ENCODE measurements around the gene ZMIZ2. TPM values are rescaled to one million over a fixed set of nuclear protein-coding genes. Genes with fewer than 3 reads are reported as not detected.

The ZMIZ2 gene
- total and polyA plus RNA-seq, 2 of the 8 experiments (the other 6 are each of a cell fraction or from before 2014, with no cell fraction given), result 24.4 to 66.4 TPM

GRCh38 chr7:44767134-44767911 lies 18.7 kb downstream of the ZMIZ2 start:
- no peak overlapping the region for H3K27ac ChIP-seq (ENCODE audit: low read depth, low read length)
- H3K4me3 ChIP-seq (ENCODE audit: extremely low read depth in 1 of 4, insufficient read depth in 2 of 4, low read depth in 3 of 4, low read length in 4 of 4), result no peak overlapping the region
- H2AK5ac ChIP-seq (ENCODE audit: low read depth, low read length), result no peak overlapping the region
- H2BK120ac ChIP-seq (replicated peaks; ENCODE audit: low read depth, low read length), result no peak overlapping the region
- H3K9me3 ChIP-seq (ENCODE audit: insufficient read depth in 2 of 2, low read depth in 1 of 2, low read length in 1 of 2), result no peaks in the 10 kb centered on the region; a peak in 1 of 4 replicates
- H2BK15ac ChIP-seq (ENCODE audit: low read length), result no peak overlapping the region
- no peak overlapping the region for H4K5ac ChIP-seq (ENCODE audit: insufficient read length, low read depth, low read length)
- H4K91ac ChIP-seq (replicated peaks; ENCODE audit: insufficient read length, low read length), result no peak overlapping the region
- H2AFZ ChIP-seq (ENCODE audit: low read length), result no peak overlapping the region
- CTCF ChIA-PET (ENCODE audit: partially characterized antibody), result interaction anchor here (0.6 to 1.5 kb wide), 6 partner anchors 13 to 197 kb away, joined by 3 to 6 read pairs (median 4); no protein-coding TSS in a partner anchor
- H4K20me1 ChIP-seq (replicated peaks in 1 of 2; ENCODE audit: control insufficient read depth in 1 of 2, insufficient read depth in 2 of 2, low read length in 2 of 2), result peaks cover 5% of the 10 kb centered on the region in 2 experiments
- no peak overlapping the region for H4K8ac ChIP-seq (ENCODE audit: extremely low read depth, insufficient read depth, low read length)
- H3K9ac ChIP-seq (replicated peaks in 1 of 4; ENCODE audit: extremely low read depth in 1 of 4, low read depth in 3 of 4, low read length in 3 of 4), result no peak overlapping the region
- no peak overlapping the region for H2BK20ac ChIP-seq (ENCODE audit: low read length)
- H3K4ac ChIP-seq (replicated peaks; ENCODE audit: insufficient read length, low read depth, low read length), result no peak overlapping the region
- H2BK5ac ChIP-seq (ENCODE audit: low read depth, low read length), result no peak overlapping the region
- FAIRE-seq (no peak), DNase-seq (ENCODE audit: low read depth in 1 of 2, low spot score in 2 of 2) (no peak)
- H3K79me2 ChIP-seq (ENCODE audit: control insufficient read depth in 1 of 2, insufficient read depth in 2 of 2, low read length in 2 of 2), result no peaks in the 10 kb centered on the region
- H3K23me2 ChIP-seq (ENCODE audit: low read depth, low read length), result no peaks in the 10 kb centered on the region
- H3K27me3 ChIP-seq (replicated peaks in 1 of 4; ENCODE audit: control insufficient read depth in 3 of 4, extremely low read depth in 1 of 4, insufficient read depth in 3 of 4, low read length in 3 of 4), result no peaks in the 10 kb centered on the region
- peaks cover 15 to 55% (median 40%) of the 10 kb centered on the region in 4 experiments for H3K36me3 ChIP-seq (ENCODE audit: control insufficient read depth in 2 of 4, insufficient read depth in 4 of 4, low read length in 3 of 4)
- H2BK12ac ChIP-seq (ENCODE audit: low read depth, low read length), result no peak overlapping the region
- no peak overlapping the region for H3K56ac ChIP-seq (replicated peaks; ENCODE audit: insufficient read length, low read depth, low read length)
- H3K4me1 ChIP-seq (replicated peaks in 1 of 4; ENCODE audit: control insufficient read depth in 3 of 4, insufficient read depth in 4 of 4, low read length in 3 of 4), result peaks cover 0 to 4% (median 0%) of the 10 kb centered on the region in 4 experiments; a peak in 1 of 7 replicates
- no peak overlapping the region for H3K18ac ChIP-seq (ENCODE audit: extremely low read depth, low read length)
- H3K14ac ChIP-seq (ENCODE audit: insufficient read length), result no peak overlapping the region
- POLR2A ChIA-PET (ENCODE audit: partially characterized antibody), result interaction anchor here (0.6 to 7.7 kb wide), 10 partner anchors 11 to 193 kb away, joined by 3 to 30 read pairs (median 4); partner anchors contain the start of genes DDX56 and PPIA
- H3K23ac ChIP-seq (ENCODE audit: insufficient read length), result no peak overlapping the region
- no peak overlapping the region for H3K4me2 ChIP-seq (ENCODE audit: insufficient read depth in 1 of 2, low read depth in 2 of 2, low read length in 2 of 2)
- WGBS, 2 experiments (ENCODE audit: extremely low coverage in 1 of 2, insufficient coverage in 1 of 2, insufficient read length in 1 of 2, insufficient replicate concordance in 2 of 2, low coverage in 1 of 2, low lambda C conversion rate in 2 of 2, missing lambda C conversion rate in 1 of 2), result 91% methylated on average over 19 of the region's 19 CpGs; no CpG with 5 or more reads in 1 of the 2 experiments
- H3K79me1 ChIP-seq (ENCODE audit: low read depth, low read length), result peaks cover 1% of the 10 kb centered on the region
- no peak for TF ChIP-seq CBX5 (IDR thresholded peaks at IDR 0.05; ENCODE audit: low read depth, low read length)
- no peak for TF ChIP-seq CTCF (IDR thresholded peaks at IDR 0.05; ENCODE audit: control extremely low read depth in 1 of 3, insufficient read depth in 1 of 3, low read depth in 1 of 3, low read length in 3 of 3)
- no peak for TF ChIP-seq EGR1 (IDR thresholded peaks at IDR 0.05; ENCODE audit: borderline replicate concordance, low read depth, low read length)
- TF ChIP-seq TAF7 (optimal IDR thresholded peaks at IDR 0.05; ENCODE audit: borderline replicate concordance, low read depth, low read length), result no peak
- no peak for TF ChIP-seq JUND (IDR thresholded peaks at IDR 0.05; ENCODE audit: low read length)
- no peak for TF ChIP-seq E2F6 (IDR thresholded peaks at IDR 0.05)
- no peak for TF ChIP-seq BRCA1 (IDR thresholded peaks at IDR 0.05; ENCODE audit: low read depth, low read length)
- TF ChIP-seq TCF12 (IDR thresholded peaks at IDR 0.05; ENCODE audit: low read depth, low read length), result no peak
- TF ChIP-seq NRF1 (IDR thresholded peaks at IDR 0.05; ENCODE audit: low read depth, low read length), result no peak

All from H1 (cell line).